Keratinocyte (primary cell): ENCODE results near the gene RAET1E.

Experiments used
- CTCF ChIP-seq, 3 experiments: IDR thresholded peaks in 1 of 3; conservative IDR thresholded peaks in 1 of 3; optimal IDR thresholded peaks in 1 of 3; 2 replicates in 2 of 3; 3 replicates in 1 of 3; pipeline versions ENCODE3 to v1.5.1; 2011; ENCODE audit warnings: low read length in 3 of 3, mild to moderate bottlenecking in 3 of 3, moderate library complexity in 2 of 3, control low read depth in 1 of 3, inconsistent platforms in 1 of 3; ENCODE audit not compliant: insufficient read depth in 2 of 3; ENCODE audit errors: extremely low read depth in 1 of 3
- EZH2 ChIP-seq: IDR thresholded peaks from one replicate; pipeline ENCODE4 v1.6.1; 2012; ENCODE audit warnings: inconsistent platforms, mild to moderate bottlenecking, low read length, moderate library complexity

GRCh38 chr6:149933036-149933435 is 35.1 kb upstream of the RAET1E start:
- TF ChIP-seq EZH2: no peak
- no peak for TF ChIP-seq CTCF (optimal IDR thresholded peaks at IDR 0.05 in 1 of 3, IDR thresholded peaks at IDR 0.05 in 1 of 3, conservative IDR thresholded peaks at IDR 0.05 in 1 of 3; ENCODE audit: extremely low read depth in 1 of 3, insufficient read depth in 2 of 3, low read length in 3 of 3)
